ENCODE results near the gene CISD3. TPM values are rescaled to one million over a fixed set of nuclear protein-coding genes. Genes with fewer than 3 reads are reported as not detected.

Gene CISD3
- total and polyA plus RNA-seq, 2 donors (not counting 1 experiment from before 2014, with no cell fraction given): 5.0 to 11.3 TPM

DNA sequence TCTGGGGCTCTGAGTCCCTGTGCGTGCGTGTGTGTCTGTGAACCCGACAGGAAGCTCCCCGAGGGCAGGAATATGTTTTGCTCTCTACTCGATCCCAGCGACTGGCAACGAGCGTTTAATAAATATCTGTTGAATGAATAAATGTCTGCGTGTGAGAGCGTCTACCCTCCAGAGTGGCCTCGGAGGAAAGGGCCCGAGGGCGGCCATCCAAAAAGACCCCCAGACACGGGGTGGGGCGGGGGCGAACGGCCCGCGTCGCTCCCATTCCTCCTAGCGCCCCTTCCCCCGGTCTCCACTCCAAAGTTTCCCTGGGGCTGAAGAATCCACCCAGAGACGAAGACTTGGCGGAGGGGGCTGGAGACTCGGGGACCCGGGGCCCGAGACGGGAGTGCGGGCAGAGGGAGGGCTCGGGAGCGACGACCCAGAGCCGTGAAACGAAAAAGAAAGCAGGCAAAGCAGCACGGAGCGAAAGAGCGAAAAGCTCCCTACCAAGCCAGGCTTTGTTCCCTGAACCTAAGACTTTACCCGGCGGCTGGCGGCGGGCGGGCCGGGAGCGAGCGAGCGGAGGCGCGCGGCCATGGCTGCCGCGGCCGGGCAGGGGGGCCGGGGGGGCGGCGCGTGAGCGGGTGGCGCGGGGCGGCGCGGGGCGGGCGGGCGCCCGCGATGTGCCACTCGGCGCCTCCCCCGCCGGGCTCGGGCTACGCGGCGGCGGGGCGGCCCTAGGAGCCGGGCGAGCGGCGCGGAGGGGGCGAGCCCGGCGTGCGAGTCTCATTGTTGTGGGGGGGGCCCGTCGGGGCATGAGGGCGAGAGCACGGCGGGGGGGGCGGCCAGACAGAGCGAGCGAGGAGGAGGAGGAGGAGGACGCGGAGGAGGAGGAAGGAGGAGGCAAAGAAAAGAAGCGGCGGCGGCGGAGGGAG, 25.3 kb upstream of the CISD3 start, which contains the start of gene MLLT6:
Gene MLLT6, plus strand, starts transcription at position 668 of the 917 bp plus-strand sequence. CDS start 360 bp downstream, outside the sequence.
- whole genome bisulfite sequencing (ENCODE audit: insufficient coverage): under 1% methylated on average over 74 of the region's 100 CpGs
- peaks cover 57% of the 10 kb centered on the region for H3K4me1 Mint-ChIP-seq
- POLR2A ChIA-PET: interaction anchor here (0.6 to 3.7 kb wide), 10 partner anchors 19 to 464 kb away, joined by 3 to 15 read pairs (median 4); partner anchors contain the start of genes LASP1, PSMB3 and RPL23
- Histone ChIP-seq H3K9me3 (ENCODE audit: control extremely low read depth in 1 of 3, control insufficient read depth in 2 of 3, insufficient read depth in 1 of 3, low read length in 2 of 3) (no peaks in the 10 kb centered on the region), H3K36me3 (replicated peaks in 1 of 2; ENCODE audit: control extremely low read depth in 1 of 2, control insufficient read depth in 1 of 2, extremely low read depth in 1 of 2, insufficient read depth in 2 of 2, low read length in 1 of 2) (peaks cover 0 to 24% of the 10 kb centered on the region in 2 experiments), H3K27me3 (replicated peaks in 1 of 4; ENCODE audit: control extremely low read depth in 1 of 4, control insufficient read depth in 3 of 4, insufficient read depth in 4 of 4, low read length in 3 of 4) (no peaks in the 10 kb centered on the region), H3K4me3 (ENCODE audit: control extremely low read depth in 1 of 5, extremely low read depth in 1 of 5, insufficient read depth in 1 of 5, low read depth in 2 of 5, low read length in 4 of 5) (peak within 1 kb of the TSS; percentile 76 to 95 (median 93)), H3K4me2 (replicated peaks; ENCODE audit: low read depth, low read length, poor library complexity, severe bottlenecking) (peak within 1 kb of the TSS; percentile 98), H2AFZ (ENCODE audit: insufficient read depth, low read depth, low read length, poor library complexity, severe bottlenecking) (peak within 1 kb of the TSS; percentile 91), H3K9ac (ENCODE audit: low read length) (peak within 1 kb of the TSS; percentile 94), H3K27ac (ENCODE audit: low read length in 2 of 2) (peak within 1 kb of the TSS; percentile 91 to 97), H3K79me2 (ENCODE audit: control insufficient read depth, insufficient read depth, low read length) (peaks cover 26% of the 10 kb centered on the region), H4K20me1 (ENCODE audit: control insufficient read depth, insufficient read depth, low read length, poor library complexity, severe bottlenecking) (peaks cover 40% of the 10 kb centered on the region), H3K4me1 (ENCODE audit: control insufficient read depth in 2 of 2, insufficient read depth in 2 of 2, low read length in 2 of 2) (peaks cover 20 to 56% of the 10 kb centered on the region in 2 donors)
- DNase-seq: peak; percentile 90
- no peaks in the 10 kb centered on the region for H3K9me3 Mint-ChIP-seq (ENCODE audit: insufficient read depth)
- intact Hi-C loops (cut with micrococcal nuclease): loop anchor here (1.0 kb wide), 1 partner anchor 25 kb away; the partner anchor contains the start of gene CISD3
- H3K4me3 Mint-ChIP-seq: peak within 1 kb of the TSS; percentile 99
- peak; percentile 42 for ATAC-seq (ENCODE audit: low read depth)
- no peaks in the 10 kb centered on the region for H3K27me3 Mint-ChIP-seq
- TF ChIP-seq EZH2 (IDR thresholded peaks at IDR 0.05; ENCODE audit: borderline replicate concordance, insufficient read depth, low read depth, low read length, poor library complexity, severe bottlenecking): no peak
- TF ChIP-seq, protein P1, sequence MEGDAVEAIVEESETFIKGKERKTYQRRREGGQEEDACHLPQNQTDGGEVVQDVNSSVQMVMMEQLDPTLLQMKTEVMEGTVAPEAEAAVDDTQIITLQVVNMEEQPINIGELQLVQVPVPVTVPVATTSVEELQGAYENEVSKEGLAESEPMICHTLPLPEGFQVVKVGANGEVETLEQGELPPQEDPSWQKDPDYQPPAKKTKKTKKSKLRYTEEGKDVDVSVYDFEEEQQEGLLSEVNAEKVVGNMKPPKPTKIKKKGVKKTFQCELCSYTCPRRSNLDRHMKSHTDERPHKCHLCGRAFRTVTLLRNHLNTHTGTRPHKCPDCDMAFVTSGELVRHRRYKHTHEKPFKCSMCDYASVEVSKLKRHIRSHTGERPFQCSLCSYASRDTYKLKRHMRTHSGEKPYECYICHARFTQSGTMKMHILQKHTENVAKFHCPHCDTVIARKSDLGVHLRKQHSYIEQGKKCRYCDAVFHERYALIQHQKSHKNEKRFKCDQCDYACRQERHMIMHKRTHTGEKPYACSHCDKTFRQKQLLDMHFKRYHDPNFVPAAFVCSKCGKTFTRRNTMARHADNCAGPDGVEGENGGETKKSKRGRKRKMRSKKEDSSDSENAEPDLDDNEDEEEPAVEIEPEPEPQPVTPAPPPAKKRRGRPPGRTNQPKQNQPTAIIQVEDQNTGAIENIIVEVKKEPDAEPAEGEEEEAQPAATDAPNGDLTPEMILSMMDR (IDR thresholded peaks at IDR 0.05): no peak
- CTCF ChIA-PET: interaction anchor here (1.0 to 3.8 kb wide), 8 partner anchors 19 to 449 kb away, joined by 3 to 32 read pairs (median 4); no protein-coding TSS in a partner anchor
- H3K27ac Mint-ChIP-seq: peak within 1 kb of the TSS; percentile 99
